ENCODE data around the gene SRGN.

Gene SRGN

DNA sequence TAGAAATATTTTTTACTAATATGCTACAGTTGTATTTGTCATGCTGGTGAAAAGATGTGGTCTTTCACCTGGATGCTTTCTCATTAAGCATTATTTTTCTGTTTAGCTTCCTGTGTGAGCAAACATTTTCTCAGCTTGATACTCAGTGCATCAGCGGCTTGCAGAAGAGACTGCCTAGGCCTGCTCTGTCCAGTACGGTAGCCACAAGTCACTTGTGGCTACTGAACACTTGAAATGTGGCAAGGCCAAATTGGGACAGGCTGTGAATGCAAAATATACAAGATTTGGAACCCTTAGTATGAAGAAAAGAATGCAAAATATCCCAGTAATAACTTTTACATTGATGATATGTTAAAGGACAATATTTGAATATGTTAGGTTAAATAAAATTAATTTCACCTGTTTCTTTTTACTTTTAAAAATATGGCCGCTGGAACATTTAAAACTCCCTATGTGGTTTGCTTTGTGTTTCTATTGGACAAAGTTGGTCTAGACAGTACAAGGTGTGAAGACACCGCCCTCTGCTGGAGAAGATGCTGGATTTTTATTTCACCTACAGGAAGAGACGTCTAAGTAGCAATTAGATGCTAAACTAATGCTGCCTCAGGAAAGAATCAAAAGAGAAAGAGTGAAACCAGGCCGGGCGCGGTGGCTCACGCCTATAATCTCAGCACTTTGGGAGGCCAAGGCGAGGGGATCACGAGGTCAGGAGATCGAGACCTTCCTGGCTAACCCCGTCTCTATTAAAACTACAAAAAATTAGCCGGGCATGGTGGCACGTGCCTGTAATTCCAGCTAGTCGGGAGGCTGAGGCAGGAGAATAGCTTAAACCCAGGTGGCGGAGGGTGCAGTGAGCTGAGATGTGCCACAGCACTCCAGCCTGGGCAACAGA is 5.3 kb downstream of the SRGN start:
- TF ChIP-seq GATA3 (IDR thresholded peaks at IDR 0.05; ENCODE audit: low read depth, low read length) (no peak), GATA2 (IDR thresholded peaks at IDR 0.05; ENCODE audit: low read depth, low read length) (no peak)

GRCh38 chr10:69093933-69094332 is 6.0 kb downstream of the SRGN start:
- no peak for TF ChIP-seq GATA3 (IDR thresholded peaks at IDR 0.05; ENCODE audit: low read depth, low read length)
- no peak for TF ChIP-seq GATA2 (IDR thresholded peaks at IDR 0.05; ENCODE audit: low read depth, low read length)

DNA sequence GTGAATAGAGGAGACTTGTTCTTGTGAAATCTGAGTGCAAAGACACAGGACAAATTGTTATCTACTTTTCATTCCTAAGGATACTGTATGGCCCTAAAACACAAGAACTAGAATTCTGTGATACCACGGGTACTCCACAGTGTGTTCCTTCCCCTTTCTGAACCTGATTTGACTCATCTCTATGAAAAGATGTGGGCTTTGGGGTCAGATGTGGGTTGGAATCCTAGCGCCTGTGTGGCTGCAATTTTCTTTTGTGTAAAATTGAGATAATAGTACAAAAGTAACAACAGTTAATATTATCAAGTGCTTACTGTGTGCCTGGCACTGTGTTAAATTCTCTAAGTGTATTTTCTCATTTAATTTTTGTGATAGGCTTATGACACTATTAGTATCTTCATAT is 8.1 kb downstream of the SRGN start:
- no peak for TF ChIP-seq GATA3 (IDR thresholded peaks at IDR 0.05; ENCODE audit: low read depth, low read length)
- TF ChIP-seq GATA2 (IDR thresholded peaks at IDR 0.05; ENCODE audit: low read depth, low read length) = no peak

DNA sequence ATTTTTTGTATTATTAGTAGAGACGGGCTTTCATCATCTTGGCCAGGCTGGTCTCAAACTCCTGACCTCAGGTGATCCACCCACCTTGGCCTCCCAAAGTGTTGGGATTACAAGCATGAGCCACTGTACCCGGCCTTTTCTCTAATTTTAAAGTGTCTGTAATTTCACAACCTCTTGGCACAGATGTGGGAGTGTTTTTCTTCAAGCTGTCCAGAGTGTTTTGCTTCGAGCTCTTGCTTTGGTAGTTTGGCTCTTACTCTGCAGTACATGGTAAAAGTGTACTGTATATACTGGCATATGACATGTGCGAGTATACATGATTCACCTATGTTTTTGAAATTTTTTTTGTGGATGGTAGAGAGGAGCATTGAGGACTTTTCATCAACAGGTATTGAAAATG is 9.8 kb downstream of the SRGN start:
- TF ChIP-seq GATA3 (IDR thresholded peaks at IDR 0.05; ENCODE audit: low read depth, low read length) (no peak), GATA2 (IDR thresholded peaks at IDR 0.05; ENCODE audit: low read depth, low read length) (no peak)

GRCh38 chr10:69100136-69100872 is 12.4 kb downstream of the SRGN start:
- TF ChIP-seq GATA3 (IDR thresholded peaks at IDR 0.05; ENCODE audit: low read depth, low read length) = no peak
- no peak for TF ChIP-seq GATA2 (IDR thresholded peaks at IDR 0.05; ENCODE audit: low read depth, low read length)

DNA sequence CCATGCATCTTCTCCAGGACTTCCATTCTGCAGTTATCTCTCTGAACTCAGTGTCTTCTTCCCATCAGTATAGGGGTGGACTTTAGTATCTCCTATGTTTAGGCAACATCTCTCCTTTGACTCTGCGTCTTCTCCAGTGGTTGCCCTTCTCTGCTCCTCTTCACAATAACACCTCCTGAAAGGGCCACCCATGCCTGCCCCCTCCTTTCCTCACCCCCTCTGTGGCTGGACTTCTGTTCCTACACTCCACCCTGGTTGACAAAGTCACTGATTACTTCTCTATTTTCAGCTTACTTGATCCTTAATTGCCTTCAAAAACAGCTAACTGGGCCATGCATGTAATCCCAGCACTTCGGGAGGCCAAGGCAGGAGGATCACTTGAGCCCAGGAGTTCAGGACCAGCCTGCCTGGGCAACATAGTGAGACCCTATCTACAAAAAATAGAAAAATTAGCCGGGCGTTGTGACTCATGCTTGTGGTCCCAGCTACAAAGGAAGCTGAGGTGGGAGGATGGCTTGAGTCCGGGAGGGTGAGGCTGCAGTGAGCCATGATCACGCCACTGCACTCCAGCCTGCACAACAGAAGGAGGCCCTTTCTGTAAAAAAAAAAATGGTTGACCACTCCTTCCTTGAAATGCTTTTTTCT is 13.7 kb downstream of the SRGN start:
- TF ChIP-seq GATA2 (IDR thresholded peaks at IDR 0.05; ENCODE audit: low read depth, low read length) (no peak), GATA3 (IDR thresholded peaks at IDR 0.05; ENCODE audit: low read depth, low read length) (no peak)

DNA sequence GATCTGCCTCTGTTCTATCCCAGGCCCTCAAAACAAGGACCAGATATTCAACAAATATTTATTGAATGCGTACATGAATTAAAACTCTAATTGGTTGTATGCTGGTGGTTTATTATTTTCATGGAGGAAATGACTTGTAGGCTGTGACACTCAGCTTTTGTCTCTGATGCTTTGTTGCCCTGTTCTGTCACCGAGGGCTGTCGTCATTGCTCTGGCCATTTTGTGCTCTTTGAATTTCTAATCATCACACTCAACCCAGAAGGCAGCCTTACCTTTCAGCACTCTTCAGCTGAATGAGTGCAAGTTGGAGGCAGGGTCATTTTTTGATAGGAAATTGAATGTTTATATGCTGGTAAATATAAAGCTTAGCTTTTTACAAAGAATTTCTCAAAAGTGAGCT is 14.5 kb downstream of the SRGN start:
- no peak for TF ChIP-seq GATA3 (IDR thresholded peaks at IDR 0.05; ENCODE audit: low read depth, low read length)
- TF ChIP-seq GATA2 (IDR thresholded peaks at IDR 0.05; ENCODE audit: low read depth, low read length) = no peak

- TF ChIP-seq GATA2 (IDR thresholded peaks at IDR 0.05; ENCODE audit: low read depth, low read length) = no peak
- TF ChIP-seq GATA3 (IDR thresholded peaks at IDR 0.05; ENCODE audit: low read depth, low read length) = no peak
These were observed 15.9 kb downstream of the SRGN start for GRCh38 chr10:69103784-69104183.

DNA sequence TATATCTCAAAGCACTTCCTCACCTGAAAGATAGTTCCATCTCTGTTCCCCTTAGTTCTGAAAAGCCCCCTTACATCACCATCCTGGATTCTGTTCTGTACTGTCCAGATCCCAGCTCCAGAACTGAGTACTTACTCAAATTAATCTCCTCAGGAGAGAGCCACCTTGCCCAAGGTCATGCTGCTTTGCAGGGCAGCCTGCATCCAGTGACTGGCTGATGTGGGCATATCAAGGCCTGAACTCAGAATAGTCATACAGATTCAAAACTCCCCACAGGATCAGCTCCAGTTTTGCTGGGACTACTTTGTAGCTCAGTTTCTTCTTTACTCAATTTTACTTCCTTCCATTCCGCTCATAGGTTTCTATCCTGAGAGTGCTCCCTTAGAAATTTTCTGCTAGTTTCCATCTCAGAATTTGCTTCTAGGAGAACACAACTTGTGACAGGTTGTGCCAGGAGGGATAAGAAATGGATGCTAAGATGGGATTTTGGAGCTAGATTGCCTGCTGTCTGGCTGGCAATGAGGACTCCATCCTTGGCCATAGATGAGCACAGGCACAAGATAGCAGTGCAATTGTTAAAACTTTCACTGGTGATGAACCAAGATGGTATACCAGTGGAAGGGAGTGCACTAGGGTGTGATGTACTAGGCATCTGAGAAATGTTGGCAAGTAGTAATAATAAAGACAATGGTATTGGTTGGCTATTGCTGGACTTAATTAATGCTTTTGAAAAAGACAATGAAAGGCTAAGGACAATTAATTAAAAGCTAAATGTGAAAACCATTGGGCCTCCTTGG is 17.3 kb downstream of the SRGN start:
- TF ChIP-seq GATA2 (IDR thresholded peaks at IDR 0.05; ENCODE audit: low read depth, low read length) = no peak
- no peak for TF ChIP-seq GATA3 (IDR thresholded peaks at IDR 0.05; ENCODE audit: low read depth, low read length)

GRCh38 chr10:69107176-69107490 is 19.2 kb downstream of the SRGN start:
- TF ChIP-seq GATA3 (IDR thresholded peaks at IDR 0.05; ENCODE audit: low read depth, low read length) (no peak), GATA2 (IDR thresholded peaks at IDR 0.05; ENCODE audit: low read depth, low read length) (no peak)

DNA sequence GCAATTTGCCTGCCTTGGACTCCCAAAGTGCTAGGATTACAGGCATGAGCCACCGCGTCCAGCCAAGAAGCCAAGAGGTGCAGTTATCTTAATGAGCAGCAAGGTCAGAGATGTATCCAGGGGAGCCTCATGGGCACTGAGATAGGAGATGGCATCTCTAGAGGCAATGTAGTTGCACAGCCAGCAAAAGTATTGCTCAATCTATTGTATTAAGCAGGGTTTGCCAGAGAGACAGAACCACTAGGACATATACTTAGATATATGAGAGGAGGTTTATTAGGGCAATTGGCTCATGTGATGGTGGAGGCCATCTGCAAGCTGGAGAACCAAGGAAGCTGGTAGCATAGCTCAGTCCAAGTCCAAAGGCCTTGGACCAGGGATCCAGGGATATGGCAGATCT is 19.8 kb downstream of the SRGN start:
- TF ChIP-seq GATA3 (IDR thresholded peaks at IDR 0.05; ENCODE audit: low read depth, low read length) (no peak), GATA2 (IDR thresholded peaks at IDR 0.05; ENCODE audit: low read depth, low read length) (no peak)

- TF ChIP-seq GATA3 (IDR thresholded peaks at IDR 0.05; ENCODE audit: low read depth, low read length) (no peak), GATA2 (IDR thresholded peaks at IDR 0.05; ENCODE audit: low read depth, low read length) (no peak)
These were observed 32.0 kb downstream of the SRGN start for GRCh38 chr10:69119896-69120295.

- TF ChIP-seq GATA3 (IDR thresholded peaks at IDR 0.05; ENCODE audit: low read depth, low read length) (no peak), GATA2 (IDR thresholded peaks at IDR 0.05; ENCODE audit: low read depth, low read length) (no peak)
These were observed 35.4 kb downstream of the SRGN start for GRCh38 chr10:69123306-69123746.
